ENCODE measurements around the gene CFAP119. TPM values are rescaled to one million over a fixed set of nuclear protein-coding genes. Genes with fewer than 3 reads are reported as not detected.

CFAP119 gene
- total RNA-seq, 1 donor from 2014 or later, result 3.3 TPM

- DNase-seq (ENCODE audit: low spot score in 2 of 2) (no peak), FAIRE-seq (no peak)
These were observed 16.8 kb downstream of the CFAP119 start for GRCh38 chr16:30745082-30745481.

- DNase-seq (ENCODE audit: low spot score in 2 of 2) (no peak), FAIRE-seq (no peak)
These were observed 17.7 kb downstream of the CFAP119 start for GRCh38 chr16:30744183-30744582.

- DNase-seq (ENCODE audit: low spot score in 2 of 2) (no peak), FAIRE-seq (no peak)
These were observed 18.1 kb downstream of the CFAP119 start for GRCh38 chr16:30743716-30744115.

GRCh38 chr16:30741461-30741914 lies 20.4 kb downstream of the CFAP119 start:
- FAIRE-seq (no peak), DNase-seq (ENCODE audit: low spot score in 2 of 2) (no peak)

- FAIRE-seq, result no peak
- DNase-seq (ENCODE audit: low spot score in 2 of 2), result no peak
These were observed 21.3 kb downstream of the CFAP119 start for GRCh38 chr16:30740364-30741251.

GRCh38 chr16:30738984-30739951 lies 22.6 kb downstream of the CFAP119 start:
- FAIRE-seq, result no peak
- no peak for DNase-seq (ENCODE audit: low spot score in 2 of 2)

- DNase-seq (ENCODE audit: low spot score in 2 of 2), result no peak
- FAIRE-seq, result no peak
These were observed 23.8 kb downstream of the CFAP119 start for GRCh38 chr16:30737794-30738648.

GRCh38 chr16:30736995-30737793 lies 24.7 kb downstream of the CFAP119 start:
- FAIRE-seq, result no peak
- no peak for DNase-seq (ENCODE audit: low spot score in 2 of 2)

GRCh38 chr16:30731411-30731810 lies 30.5 kb downstream of the CFAP119 start:
- FAIRE-seq, result no peak
- no peak for DNase-seq (ENCODE audit: low spot score in 2 of 2)

GRCh38 chr16:30728899-30729672 lies 32.8 kb downstream of the CFAP119 start:
- DNase-seq (ENCODE audit: low spot score in 2 of 2), result no peak
- no peak for FAIRE-seq

- DNase-seq (ENCODE audit: low spot score in 2 of 2), result no peak
- no peak for FAIRE-seq
These were observed 33.5 kb downstream of the CFAP119 start for GRCh38 chr16:30728321-30728720.

GRCh38 chr16:30725418-30725792 lies 36.5 kb downstream of the CFAP119 start:
- no peak for DNase-seq (ENCODE audit: low spot score in 2 of 2)
- FAIRE-seq, result no peak

- no peak for FAIRE-seq
These were observed 37.0 kb downstream of the CFAP119 start for GRCh38 chr16:30724641-30725417.

GRCh38 chr16:30723725-30724355 lies 38.0 kb downstream of the CFAP119 start:
- no peak for FAIRE-seq

More at GRCh38 chr16:30724641-30725417, 37.0 kb downstream of the CFAP119 start:
- DNase-seq (ENCODE audit: low spot score in 2 of 2), result no peak

GRCh38 chr16:30722916-30723315 lies 38.9 kb downstream of the CFAP119 start:
- FAIRE-seq (no peak), DNase-seq (ENCODE audit: low spot score in 2 of 2) (no peak)

More at GRCh38 chr16:30723725-30724355, 38.0 kb downstream of the CFAP119 start:
- no peak for DNase-seq (ENCODE audit: low spot score in 2 of 2)

GRCh38 chr16:30722443-30722842 lies 39.4 kb downstream of the CFAP119 start:
- DNase-seq (ENCODE audit: low spot score in 2 of 2) (no peak), FAIRE-seq (no peak)

GRCh38 chr16:30721606-30722005 lies 40.3 kb downstream of the CFAP119 start:
- FAIRE-seq, result no peak
- DNase-seq (ENCODE audit: low spot score in 2 of 2), result no peak

All from frontal cortex (tissue), 4 donors.